ENCODE measurements around the gene PCDH17.

Gene PCDH17

GRCh38 chr13:57740719-57741118 is 109.2 kb downstream of the PCDH17 start:
- no peak for DNase-seq

GRCh38 chr13:57748096-57748495 is 116.6 kb downstream of the PCDH17 start:
- DNase-seq: no peak

DNA sequence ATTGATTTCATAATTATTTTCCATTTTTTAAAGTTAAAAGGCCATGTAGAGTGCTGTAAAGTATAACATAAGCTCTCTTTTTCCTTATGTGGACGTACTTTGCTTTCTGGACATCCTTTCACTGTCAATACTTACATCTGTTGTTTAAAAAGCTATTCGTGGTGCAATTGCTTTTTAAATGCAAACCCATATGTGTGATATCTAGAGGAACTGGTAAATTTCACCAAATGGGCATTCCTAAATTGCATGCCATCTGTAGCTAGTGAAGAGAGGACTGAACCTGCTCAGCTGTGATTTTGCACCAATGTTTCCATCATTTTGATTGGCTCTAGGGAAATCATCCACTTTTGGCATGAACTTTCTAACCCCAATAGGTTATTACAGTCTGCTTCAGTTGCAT is 129.4 kb downstream of the PCDH17 start:
- DNase-seq: no peak

GRCh38 chr13:57763689-57764088 is 132.1 kb downstream of the PCDH17 start:
- no peak for DNase-seq
